ENCODE results near the gene ANKRD39.

DNA sequence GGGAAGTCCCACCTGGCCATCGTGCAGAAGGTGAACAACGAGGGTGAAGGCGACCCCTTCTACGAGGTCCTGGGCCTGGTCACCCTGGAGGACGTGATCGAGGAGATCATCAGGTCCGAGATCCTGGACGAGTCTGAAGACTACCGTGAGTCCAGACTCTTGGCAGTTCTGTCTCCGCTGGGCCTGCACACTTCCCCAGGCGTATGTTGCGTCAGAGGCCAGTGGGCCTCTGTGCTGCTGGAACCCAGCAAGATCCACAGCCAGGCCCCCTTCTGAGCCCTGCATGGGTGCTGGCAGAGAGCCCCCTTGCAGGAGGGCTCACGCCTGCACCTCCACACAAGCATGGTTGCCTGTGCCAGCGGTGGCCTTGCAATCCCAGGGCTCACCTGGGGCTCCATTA is 32.8 kb downstream of the ANKRD39 start:
- TF ChIP-seq, protein P1, sequence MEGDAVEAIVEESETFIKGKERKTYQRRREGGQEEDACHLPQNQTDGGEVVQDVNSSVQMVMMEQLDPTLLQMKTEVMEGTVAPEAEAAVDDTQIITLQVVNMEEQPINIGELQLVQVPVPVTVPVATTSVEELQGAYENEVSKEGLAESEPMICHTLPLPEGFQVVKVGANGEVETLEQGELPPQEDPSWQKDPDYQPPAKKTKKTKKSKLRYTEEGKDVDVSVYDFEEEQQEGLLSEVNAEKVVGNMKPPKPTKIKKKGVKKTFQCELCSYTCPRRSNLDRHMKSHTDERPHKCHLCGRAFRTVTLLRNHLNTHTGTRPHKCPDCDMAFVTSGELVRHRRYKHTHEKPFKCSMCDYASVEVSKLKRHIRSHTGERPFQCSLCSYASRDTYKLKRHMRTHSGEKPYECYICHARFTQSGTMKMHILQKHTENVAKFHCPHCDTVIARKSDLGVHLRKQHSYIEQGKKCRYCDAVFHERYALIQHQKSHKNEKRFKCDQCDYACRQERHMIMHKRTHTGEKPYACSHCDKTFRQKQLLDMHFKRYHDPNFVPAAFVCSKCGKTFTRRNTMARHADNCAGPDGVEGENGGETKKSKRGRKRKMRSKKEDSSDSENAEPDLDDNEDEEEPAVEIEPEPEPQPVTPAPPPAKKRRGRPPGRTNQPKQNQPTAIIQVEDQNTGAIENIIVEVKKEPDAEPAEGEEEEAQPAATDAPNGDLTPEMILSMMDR (conservative IDR thresholded peaks at IDR 0.05; ENCODE audit: low read depth in 2 of 2) = no peak
- TF ChIP-seq, protein P2, sequence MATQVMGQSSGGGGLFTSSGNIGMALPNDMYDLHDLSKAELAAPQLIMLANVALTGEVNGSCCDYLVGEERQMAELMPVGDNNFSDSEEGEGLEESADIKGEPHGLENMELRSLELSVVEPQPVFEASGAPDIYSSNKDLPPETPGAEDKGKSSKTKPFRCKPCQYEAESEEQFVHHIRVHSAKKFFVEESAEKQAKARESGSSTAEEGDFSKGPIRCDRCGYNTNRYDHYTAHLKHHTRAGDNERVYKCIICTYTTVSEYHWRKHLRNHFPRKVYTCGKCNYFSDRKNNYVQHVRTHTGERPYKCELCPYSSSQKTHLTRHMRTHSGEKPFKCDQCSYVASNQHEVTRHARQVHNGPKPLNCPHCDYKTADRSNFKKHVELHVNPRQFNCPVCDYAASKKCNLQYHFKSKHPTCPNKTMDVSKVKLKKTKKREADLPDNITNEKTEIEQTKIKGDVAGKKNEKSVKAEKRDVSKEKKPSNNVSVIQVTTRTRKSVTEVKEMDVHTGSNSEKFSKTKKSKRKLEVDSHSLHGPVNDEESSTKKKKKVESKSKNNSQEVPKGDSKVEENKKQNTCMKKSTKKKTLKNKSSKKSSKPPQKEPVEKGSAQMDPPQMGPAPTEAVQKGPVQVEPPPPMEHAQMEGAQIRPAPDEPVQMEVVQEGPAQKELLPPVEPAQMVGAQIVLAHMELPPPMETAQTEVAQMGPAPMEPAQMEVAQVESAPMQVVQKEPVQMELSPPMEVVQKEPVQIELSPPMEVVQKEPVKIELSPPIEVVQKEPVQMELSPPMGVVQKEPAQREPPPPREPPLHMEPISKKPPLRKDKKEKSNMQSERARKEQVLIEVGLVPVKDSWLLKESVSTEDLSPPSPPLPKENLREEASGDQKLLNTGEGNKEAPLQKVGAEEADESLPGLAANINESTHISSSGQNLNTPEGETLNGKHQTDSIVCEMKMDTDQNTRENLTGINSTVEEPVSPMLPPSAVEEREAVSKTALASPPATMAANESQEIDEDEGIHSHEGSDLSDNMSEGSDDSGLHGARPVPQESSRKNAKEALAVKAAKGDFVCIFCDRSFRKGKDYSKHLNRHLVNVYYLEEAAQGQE (IDR thresholded peaks at IDR 0.05; ENCODE audit: unreplicated experiment) = no peak
- TF ChIP-seq EZH2 (IDR thresholded peaks at IDR 0.05; ENCODE audit: low read depth, unreplicated experiment) (no peak), EZH2phosphoT487 (IDR thresholded peaks at IDR 0.05; ENCODE audit: unreplicated experiment) (no peak), NANOG (IDR thresholded peaks at IDR 0.05; ENCODE audit: borderline replicate concordance) (no peak), POLR2AphosphoS5 (IDR thresholded peaks at IDR 0.05; ENCODE audit: low read depth) (no peak), JUNB (IDR thresholded peaks at IDR 0.05; ENCODE audit: unreplicated experiment) (no peak), CREB1 (CRISPR knock-in tag; IDR thresholded peaks at IDR 0.05; ENCODE audit: low read depth) (no peak)
- TF ChIP-seq, protein P3, sequence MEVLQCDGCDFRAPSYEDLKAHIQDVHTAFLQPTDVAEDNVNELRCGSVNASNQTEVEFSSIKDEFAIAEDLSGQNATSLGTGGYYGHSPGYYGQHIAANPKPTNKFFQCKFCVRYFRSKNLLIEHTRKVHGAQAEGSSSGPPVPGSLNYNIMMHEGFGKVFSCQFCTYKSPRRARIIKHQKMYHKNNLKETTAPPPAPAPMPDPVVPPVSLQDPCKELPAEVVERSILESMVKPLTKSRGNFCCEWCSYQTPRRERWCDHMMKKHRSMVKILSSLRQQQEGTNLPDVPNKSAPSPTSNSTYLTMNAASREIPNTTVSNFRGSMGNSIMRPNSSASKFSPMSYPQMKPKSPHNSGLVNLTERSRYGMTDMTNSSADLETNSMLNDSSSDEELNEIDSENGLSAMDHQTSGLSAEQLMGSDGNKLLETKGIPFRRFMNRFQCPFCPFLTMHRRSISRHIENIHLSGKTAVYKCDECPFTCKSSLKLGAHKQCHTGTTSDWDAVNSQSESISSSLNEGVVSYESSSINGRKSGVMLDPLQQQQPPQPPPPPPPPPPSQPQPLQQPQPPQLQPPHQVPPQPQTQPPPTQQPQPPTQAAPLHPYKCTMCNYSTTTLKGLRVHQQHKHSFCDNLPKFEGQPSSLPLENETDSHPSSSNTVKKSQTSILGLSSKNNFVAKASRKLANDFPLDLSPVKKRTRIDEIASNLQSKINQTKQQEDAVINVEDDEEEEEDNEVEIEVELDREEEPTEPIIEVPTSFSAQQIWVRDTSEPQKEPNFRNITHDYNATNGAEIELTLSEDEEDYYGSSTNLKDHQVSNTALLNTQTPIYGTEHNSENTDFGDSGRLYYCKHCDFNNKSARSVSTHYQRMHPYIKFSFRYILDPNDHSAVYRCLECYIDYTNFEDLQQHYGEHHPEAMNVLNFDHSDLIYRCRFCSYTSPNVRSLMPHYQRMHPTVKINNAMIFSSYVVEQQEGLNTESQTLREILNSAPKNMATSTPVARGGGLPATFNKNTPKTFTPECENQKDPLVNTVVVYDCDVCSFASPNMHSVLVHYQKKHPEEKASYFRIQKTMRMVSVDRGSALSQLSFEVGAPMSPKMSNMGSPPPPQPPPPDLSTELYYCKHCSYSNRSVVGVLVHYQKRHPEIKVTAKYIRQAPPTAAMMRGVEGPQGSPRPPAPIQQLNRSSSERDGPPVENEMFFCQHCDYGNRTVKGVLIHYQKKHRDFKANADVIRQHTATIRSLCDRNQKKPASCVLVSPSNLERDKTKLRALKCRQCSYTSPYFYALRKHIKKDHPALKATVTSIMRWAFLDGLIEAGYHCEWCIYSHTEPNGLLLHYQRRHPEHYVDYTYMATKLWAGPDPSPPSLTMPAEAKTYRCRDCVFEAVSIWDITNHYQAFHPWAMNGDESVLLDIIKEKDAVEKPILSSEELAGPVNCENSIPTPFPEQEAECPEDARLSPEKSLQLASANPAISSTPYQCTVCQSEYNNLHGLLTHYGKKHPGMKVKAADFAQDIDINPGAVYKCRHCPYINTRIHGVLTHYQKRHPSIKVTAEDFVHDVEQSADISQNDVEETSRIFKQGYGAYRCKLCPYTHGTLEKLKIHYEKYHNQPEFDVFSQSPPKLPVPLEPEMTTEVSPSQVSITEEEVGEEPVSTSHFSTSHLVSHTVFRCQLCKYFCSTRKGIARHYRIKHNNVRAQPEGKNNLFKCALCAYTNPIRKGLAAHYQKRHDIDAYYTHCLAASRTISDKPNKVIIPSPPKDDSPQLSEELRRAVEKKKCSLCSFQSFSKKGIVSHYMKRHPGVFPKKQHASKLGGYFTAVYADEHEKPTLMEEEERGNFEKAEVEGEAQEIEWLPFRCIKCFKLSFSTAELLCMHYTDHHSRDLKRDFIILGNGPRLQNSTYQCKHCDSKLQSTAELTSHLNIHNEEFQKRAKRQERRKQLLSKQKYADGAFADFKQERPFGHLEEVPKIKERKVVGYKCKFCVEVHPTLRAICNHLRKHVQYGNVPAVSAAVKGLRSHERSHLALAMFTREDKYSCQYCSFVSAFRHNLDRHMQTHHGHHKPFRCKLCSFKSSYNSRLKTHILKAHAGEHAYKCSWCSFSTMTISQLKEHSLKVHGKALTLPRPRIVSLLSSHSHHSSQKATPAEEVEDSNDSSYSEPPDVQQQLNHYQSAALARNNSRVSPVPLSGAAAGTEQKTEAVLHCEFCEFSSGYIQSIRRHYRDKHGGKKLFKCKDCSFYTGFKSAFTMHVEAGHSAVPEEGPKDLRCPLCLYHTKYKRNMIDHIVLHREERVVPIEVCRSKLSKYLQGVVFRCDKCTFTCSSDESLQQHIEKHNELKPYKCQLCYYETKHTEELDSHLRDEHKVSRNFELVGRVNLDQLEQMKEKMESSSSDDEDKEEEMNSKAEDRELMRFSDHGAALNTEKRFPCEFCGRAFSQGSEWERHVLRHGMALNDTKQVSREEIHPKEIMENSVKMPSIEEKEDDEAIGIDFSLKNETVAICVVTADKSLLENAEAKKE (CRISPR knock-in tag; IDR thresholded peaks at IDR 0.05) = no peak

Data from GM23338 (cell line).